DMS79 (cell line): ENCODE results near the gene MBOAT1.
A peak's percentile ranks its signal among the peaks of the same experiment; 100 is the strongest.
"Not testable (repeated sequence)": the region's sequence is repeated elsewhere in the genome, so short reads cannot be mapped to it uniquely, and the experiment has no call there.

Source experiments
- DNase-seq: peaks from one replicate; lab custom pipeline; 2025; lab: John Stamatoyannopoulos, UW

MBOAT1 gene, protein sequence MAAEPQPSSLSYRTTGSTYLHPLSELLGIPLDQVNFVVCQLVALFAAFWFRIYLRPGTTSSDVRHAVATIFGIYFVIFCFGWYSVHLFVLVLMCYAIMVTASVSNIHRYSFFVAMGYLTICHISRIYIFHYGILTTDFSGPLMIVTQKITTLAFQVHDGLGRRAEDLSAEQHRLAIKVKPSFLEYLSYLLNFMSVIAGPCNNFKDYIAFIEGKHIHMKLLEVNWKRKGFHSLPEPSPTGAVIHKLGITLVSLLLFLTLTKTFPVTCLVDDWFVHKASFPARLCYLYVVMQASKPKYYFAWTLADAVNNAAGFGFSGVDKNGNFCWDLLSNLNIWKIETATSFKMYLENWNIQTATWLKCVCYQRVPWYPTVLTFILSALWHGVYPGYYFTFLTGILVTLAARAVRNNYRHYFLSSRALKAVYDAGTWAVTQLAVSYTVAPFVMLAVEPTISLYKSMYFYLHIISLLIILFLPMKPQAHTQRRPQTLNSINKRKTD

DNA sequence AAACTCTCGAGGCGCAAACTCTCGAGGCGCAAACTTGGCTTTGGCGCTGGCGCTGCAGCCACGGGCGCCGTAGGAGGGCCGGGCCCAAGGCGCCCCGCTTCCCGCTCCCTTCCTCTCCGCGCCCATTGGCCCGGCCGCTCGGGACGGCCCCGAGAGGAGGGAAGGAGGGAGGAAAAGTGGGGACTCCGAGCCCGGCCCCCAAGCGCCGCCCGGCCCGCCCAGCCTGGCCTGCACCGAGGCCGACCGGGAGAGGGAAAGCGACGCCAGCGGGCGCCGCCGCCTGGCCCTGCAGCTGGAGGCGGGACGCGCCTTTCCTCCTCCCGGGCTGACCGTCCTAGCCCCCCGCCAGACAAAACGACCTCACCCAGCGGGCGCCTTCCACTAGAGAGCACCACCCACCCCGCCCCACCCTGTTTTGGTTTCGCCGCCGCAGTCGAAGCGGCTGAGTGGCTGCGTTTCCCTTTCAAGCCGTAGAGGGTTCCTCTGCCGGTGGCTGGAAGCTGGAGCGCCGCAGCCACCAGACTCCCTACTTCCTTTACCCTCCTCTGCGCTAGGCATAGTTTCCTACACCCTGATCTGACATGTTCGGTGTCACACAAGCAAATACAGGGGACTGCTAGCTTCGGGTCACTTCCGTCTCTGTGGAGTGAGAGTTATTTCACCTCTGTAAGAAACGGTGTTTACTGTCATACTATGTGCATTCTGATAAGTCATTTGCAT, at the start of gene MBOAT1:
TSS of gene MBOAT1 (minus strand) at position 78 of the 720 bp plus-strand sequence. CDS start 235 bp downstream, outside the sequence.
- DNase-seq = peak; percentile 91

DNA sequence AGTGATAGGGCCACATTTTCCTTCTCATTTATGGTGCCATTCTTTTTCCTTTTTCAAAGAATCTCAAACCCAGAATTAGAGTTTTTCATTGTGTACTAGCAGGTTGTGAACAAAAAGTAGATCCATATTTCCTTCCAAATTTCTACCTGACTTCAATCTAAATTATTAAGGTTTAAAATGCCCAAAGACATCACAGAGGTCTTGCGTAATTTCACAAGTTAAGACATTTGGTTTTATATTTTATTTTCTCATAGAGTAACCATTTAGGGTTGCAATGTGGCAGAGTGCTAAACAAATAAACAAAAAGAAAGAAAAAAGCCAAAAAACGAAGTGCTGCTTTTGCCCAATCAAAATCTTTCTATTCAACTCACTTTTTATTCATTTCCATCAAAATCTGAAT, 49.4 kb upstream of the MBOAT1 start:
- DNase-seq = no peak

GRCh38 chr6:20260360-20260759, 48.1 kb upstream of the MBOAT1 start:
- DNase-seq = no peak

DNA sequence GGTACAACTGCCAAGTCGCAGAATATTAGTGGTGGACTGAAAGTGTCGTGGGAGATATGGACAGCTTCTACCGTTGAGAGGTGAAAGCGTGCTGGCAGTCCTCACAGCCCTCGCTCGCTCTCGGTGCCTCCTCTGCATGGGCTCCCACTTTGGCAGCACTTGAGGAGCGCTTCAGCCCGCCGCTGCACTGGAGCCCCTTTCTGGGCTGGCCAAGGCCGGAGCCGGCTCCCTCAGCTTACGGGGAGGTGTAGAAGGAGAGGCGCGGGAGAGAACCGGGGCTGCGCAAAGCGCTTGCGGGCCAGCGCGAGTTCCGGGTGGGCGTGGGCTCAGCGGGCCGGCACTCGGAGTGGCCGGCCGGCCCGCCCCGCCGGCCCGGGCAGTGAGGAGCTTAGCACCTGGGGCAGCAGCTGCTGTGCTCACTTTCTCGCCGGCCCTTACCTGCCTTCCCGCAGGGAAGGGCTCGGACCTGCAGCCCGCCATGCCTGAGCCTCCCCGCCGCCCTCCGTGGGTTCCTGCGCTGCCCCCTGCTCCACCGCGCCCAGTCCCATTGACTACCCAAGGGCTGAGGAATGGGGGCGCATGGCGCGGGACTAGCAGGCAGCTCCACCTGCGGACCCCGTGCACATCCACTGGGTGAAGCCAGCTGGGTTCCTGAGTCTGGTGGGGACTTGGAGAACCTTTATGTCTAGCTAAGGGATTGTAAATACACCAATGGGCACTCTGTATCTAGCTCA, 47.2 kb upstream of the MBOAT1 start:
- no peak for DNase-seq

- DNase-seq = no peak
These were observed 43.2 kb upstream of the MBOAT1 start for GRCh38 chr6:20255428-20255827.

DNA sequence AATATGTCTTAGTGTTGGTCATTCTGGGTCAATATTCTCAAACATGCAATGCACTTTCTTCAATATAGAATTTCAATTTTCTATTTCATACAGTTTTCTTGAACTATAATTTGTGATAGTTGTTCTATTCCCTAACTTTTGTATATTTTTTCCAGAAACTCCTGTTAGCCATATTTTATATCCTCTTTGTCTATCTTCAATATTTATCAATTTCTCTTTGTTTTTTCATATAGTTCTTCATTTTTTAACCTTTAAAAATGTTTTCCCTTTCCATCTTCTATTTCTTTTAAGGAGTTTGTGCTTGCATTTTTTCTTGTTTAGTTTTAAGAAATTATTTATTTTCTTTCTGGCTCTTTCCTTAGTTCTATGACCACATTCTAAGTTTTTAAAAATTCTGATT, 42.0 kb upstream of the MBOAT1 start:
- no peak for DNase-seq

GRCh38 chr6:20253021-20253420, 40.8 kb upstream of the MBOAT1 start:
- DNase-seq = no peak

- DNase-seq = no peak
These were observed 40.0 kb upstream of the MBOAT1 start for GRCh38 chr6:20252311-20252710.

GRCh38 chr6:20251525-20251924, 39.3 kb upstream of the MBOAT1 start:
- DNase-seq = no peak

DNA sequence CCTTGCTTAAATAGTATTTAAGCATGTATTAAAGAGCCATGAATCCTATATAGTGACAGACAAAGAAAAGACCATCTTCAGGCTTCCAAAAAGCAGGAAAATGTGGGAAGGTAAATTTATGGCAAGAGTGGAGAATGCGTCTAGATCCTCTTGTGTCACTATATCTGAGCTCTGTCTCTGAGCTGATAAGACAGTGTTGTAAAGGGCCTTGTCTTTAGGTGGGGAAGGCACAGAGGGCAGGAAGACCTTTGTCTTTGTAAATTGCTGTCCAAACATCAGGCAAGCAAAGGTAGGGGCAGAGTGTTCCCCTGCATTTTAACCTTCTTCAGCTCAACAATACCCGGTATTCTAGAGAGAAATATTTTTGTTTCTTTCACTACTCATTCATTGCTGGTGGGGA, 33.9 kb upstream of the MBOAT1 start:
- DNase-seq = no peak

- DNase-seq = not testable (repeated sequence)
These were observed 32.8 kb upstream of the MBOAT1 start for GRCh38 chr6:20244807-20245681.

DNA sequence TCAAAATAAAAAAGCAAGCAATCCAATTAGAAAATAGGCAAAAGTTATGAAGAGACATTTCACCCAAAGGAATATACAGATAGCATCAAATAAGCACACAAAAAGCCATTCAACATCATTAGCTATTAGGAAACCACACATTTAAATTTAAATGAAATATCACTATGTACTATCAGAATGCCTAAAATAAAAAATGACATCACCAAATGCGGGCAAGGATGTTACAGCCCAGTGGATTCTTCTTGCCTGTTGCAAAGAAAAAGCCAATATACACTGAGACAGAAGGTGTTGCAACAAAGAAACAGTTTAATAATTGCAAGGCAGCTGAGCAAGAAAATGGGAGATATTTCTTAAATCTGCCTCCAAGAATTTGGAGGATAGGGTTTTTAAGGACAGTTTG, 31.0 kb upstream of the MBOAT1 start:
- no peak for DNase-seq

GRCh38 chr6:20242397-20242796, 30.1 kb upstream of the MBOAT1 start:
- DNase-seq = no peak

DNA sequence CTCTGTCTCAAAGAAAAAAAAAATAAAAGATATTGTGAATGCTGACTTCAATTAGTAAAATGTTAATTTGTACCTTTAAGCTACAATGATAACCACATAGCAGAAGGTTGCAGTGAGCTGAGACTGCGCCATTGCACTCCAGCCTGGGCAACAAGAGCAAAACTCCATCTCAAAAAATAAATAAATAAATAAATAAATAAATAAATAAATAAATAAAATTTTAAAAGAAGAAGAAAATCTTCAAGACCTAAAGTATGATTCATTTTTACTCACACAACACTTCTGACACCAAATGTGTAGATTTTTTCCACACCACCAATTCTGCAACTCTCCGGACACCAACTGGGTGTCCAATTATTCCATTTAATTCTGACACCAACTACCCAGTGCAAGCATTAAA, 28.8 kb upstream of the MBOAT1 start:
- no peak for DNase-seq

DNA sequence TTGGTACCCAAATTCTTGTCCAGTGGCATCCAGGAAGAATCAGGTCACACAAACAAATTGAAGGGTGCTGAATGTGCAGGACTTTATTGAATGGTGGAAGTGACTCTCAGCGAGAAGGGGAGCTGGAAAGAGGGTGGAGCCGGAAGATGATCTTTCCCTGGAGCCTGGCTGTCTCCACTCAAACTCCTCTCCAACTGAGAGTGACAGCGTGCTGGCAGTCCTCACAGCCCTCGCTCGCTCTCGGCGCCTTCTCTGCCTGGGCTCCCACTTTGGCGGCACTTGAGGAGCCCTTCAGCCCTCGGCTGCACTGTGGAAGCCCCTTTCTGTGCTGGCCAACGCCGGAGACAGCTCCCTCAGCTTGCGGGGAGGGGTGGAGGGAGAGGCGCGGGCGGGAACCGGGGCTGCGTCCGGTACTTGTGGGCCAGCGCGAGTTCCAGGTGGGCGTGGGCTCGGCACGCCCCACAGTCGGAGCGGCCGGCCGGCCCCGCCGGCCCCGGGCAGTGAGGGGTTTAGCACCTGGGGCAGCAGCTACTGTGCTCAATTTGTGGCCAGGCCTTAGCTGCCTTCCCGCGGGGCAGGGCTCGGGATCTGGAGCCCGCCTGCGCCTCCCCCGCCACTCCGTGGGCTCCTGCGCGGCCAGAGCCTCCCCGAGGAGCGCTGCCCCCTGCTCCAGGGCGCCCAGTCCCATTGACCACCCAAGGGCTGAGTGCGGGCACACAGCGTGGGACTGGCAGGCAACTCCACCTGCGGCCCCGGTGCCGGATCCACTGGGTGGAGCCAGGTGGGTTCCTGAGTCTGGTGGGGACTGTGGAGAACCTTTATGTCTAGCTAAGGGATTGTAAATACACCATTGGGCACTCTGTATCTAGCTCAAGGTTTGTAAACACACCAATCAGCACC, 26.7 kb upstream of the MBOAT1 start:
- no peak for DNase-seq

DNA sequence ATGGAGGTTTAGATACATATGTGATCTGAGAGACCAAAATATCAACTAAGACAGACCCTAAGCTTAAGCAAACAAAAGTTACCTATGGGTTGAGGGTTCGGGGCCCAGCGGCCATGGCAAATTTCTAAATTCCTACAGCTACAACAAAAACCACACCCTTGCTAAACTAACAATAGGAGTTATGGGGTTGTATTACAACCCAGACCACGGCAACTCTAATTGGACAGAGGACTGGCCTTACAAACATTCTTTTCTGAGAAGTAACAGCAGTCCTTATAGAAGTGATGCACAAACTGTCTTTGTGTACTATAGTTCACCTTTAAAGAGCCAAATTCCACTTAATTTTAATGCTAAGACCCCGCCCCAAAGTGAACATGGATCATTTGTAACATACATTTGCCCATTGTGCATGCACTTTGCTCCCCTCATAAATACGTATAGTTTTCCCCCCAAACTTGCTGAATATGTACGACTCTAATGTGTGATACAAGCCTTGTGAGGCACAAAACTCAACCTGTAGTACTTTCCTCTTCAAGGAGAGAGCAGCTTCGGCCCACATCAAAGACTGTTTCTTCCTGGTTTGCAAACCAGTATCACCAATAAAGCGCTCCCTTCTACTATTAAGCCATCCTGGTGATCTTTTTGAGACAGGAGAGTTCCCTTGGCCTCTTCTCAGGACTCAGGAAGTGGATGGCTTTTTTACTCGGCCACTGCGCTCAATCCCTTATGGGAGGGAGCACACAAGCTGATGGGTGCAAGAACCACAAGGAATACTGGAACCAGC, 25.6 kb upstream of the MBOAT1 start:
- DNase-seq = no peak

- no peak for DNase-seq
These were observed 24.8 kb upstream of the MBOAT1 start for GRCh38 chr6:20236909-20237600.

DNA sequence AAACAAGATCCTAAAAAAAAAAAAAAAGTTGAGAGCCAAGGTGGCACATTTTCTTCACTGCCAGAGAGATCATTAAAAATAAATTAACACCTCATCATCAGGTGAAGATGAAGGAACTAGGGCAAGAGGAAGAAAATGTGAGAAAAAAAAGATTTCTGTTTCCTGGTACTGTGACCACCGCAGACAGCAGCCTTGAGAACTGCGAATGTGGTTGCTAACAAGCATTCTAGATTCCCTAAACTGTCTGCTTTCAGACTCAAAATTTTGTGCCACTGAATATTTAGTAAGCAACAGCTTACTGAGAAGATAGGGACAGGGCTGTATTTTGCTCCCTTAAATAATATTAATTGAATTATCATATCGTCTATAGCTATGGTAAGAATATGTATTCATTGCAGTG, 24.1 kb upstream of the MBOAT1 start:
- no peak for DNase-seq

DNA sequence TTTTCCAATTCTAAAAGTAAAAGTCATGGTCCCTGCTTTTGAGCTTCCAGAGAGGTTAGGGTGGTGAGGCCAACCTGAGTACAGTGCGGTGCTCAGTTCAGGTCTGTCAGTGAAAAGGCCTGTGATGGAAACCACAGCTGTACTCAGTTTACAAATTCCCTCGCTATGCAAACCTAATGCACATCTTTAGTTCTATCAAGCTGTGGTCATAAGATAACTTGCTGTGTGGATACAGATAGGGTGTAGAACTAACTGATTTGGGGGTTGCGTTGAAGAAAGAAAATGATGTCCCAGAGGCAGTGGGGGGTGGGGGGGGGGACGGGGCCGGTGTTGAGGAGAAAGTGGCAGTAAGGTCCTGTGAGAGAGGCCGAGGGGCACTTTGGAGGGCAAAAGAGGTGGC, 22.8 kb upstream of the MBOAT1 start:
- DNase-seq = no peak
